Measurements from ENCODE around the gene LRRN1.

- TF ChIP-seq CEBPB (IDR thresholded peaks at IDR 0.05): no peak
- TF ChIP-seq, protein P1, sequence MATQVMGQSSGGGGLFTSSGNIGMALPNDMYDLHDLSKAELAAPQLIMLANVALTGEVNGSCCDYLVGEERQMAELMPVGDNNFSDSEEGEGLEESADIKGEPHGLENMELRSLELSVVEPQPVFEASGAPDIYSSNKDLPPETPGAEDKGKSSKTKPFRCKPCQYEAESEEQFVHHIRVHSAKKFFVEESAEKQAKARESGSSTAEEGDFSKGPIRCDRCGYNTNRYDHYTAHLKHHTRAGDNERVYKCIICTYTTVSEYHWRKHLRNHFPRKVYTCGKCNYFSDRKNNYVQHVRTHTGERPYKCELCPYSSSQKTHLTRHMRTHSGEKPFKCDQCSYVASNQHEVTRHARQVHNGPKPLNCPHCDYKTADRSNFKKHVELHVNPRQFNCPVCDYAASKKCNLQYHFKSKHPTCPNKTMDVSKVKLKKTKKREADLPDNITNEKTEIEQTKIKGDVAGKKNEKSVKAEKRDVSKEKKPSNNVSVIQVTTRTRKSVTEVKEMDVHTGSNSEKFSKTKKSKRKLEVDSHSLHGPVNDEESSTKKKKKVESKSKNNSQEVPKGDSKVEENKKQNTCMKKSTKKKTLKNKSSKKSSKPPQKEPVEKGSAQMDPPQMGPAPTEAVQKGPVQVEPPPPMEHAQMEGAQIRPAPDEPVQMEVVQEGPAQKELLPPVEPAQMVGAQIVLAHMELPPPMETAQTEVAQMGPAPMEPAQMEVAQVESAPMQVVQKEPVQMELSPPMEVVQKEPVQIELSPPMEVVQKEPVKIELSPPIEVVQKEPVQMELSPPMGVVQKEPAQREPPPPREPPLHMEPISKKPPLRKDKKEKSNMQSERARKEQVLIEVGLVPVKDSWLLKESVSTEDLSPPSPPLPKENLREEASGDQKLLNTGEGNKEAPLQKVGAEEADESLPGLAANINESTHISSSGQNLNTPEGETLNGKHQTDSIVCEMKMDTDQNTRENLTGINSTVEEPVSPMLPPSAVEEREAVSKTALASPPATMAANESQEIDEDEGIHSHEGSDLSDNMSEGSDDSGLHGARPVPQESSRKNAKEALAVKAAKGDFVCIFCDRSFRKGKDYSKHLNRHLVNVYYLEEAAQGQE (IDR thresholded peaks at IDR 0.05; ENCODE audit: low read depth): no peak
- no peak for TF ChIP-seq EGR1 (IDR thresholded peaks at IDR 0.05)
- TF ChIP-seq, protein P2, sequence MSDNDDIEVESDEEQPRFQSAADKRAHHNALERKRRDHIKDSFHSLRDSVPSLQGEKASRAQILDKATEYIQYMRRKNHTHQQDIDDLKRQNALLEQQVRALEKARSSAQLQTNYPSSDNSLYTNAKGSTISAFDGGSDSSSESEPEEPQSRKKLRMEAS (IDR thresholded peaks at IDR 0.05): no peak
- TF ChIP-seq EP300 (IDR thresholded peaks at IDR 0.05; ENCODE audit: borderline replicate concordance): no peak
- TF ChIP-seq TAF1 (IDR thresholded peaks at IDR 0.05; ENCODE audit: low read depth): no peak
- TF ChIP-seq CREB1 (IDR thresholded peaks at IDR 0.05; ENCODE audit: low read depth): no peak
- no peak for TF ChIP-seq TEAD4 (IDR thresholded peaks at IDR 0.05)
- TF ChIP-seq NFIC (IDR thresholded peaks at IDR 0.05): no peak
- TF ChIP-seq FOXM1 (IDR thresholded peaks at IDR 0.05; ENCODE audit: borderline replicate concordance, low read depth): no peak
- no peak for TF ChIP-seq YY1 (IDR thresholded peaks at IDR 0.05; ENCODE audit: low read depth)
These were observed 2.2 kb downstream of the LRRN1 start for GRCh38 chr3:3801494-3801841.
